K562 (cell line): ENCODE measurements around the gene SCGB1C2. TPM values are rescaled to one million over a fixed set of nuclear protein-coding genes. Genes with fewer than 3 reads are reported as not detected.

Source experiments
- ATAC-seq: fragments of 200-7000 bp; cut with Tn5 transposase; 3 replicates; pipeline ENCODE4 v1.9.1; 2020; ENCODE audit warnings: moderate library complexity
- BruUV-seq: library from RNA; stranded (reverse); fragments of 400-500 nt; replicated peaks from 2 replicates; lab custom pipeline; 2021; lab: Mats Ljungman, UMichigan
- CTCF ChIA-PET: fragments of 300-600 bp; formaldehyde crosslinking; extraction: SDS; loops from one replicate; lab custom pipeline; 2021; ENCODE audit warnings: low intra/inter-chr PET ratio; lab: Yijun Ruan, JAX
- POLR2A ChIA-PET: fragments of 300-600, 350-650 bp; sonication (Branson Sonifier 250); formaldehyde crosslinking; extraction: SDS; loops from one replicate; lab custom pipeline; 2021; ENCODE audit warnings: antibody characterized with exemption, inconsistent platforms; lab: Yijun Ruan, JAX
- DNase-seq, 4 experiments: peaks; one replicate each; pipeline versions ENCODE4 v3.0.0 to v3.0.0-alpha.2; 2011 to 2018; ENCODE audit warnings: low spot score in 3 of 4, mixed read lengths in 3 of 4; ENCODE audit errors: extremely low read depth in 1 of 4
- FAIRE-seq: peaks from 2 replicates; lab custom pipeline; 2011; peaks lifted over from hg19 to GRCh38; lab: Jason Lieb, UNC
- H2AFZ ChIP-seq: 2 replicates; pipeline ENCODE4 v1.6.0; 2011; ENCODE audit warnings: low read depth, low read length, control low read depth, inconsistent platforms
- H3K27ac ChIP-seq: fragments of 200-600 bp; 3 replicates; pipeline ENCODE4 v1.8.0; 2011; ENCODE audit warnings: low read depth, mild to moderate bottlenecking, control low read depth, inconsistent platforms, low read length, moderate library complexity, mixed read lengths; ENCODE audit errors: extremely low read depth
- H3K27me3 ChIP-seq, 2 experiments: fragments of 300-600 bp in 1 of 2; 2 replicates in 1 of 2; 3 replicates in 1 of 2; pipeline versions ENCODE4 v1.6.0 to v1.8.0; 2011; ENCODE audit warnings: inconsistent platforms in 2 of 2, low read length in 2 of 2, mild to moderate bottlenecking in 1 of 2, mixed read lengths in 1 of 2, moderate library complexity in 1 of 2; ENCODE audit not compliant: control insufficient read depth in 2 of 2, insufficient read depth in 2 of 2
- H3K36me3 ChIP-seq: fragments of 300-600 bp; 3 replicates; pipeline ENCODE4 v1.8.0; 2011; ENCODE audit warnings: mild to moderate bottlenecking, low read length, inconsistent platforms; ENCODE audit not compliant: control insufficient read depth, insufficient read depth
- H3K4me1 ChIP-seq, 2 experiments: fragments of 200-600 bp in 1 of 2; replicated peaks in 1 of 2; 2 replicates in 1 of 2; 3 replicates in 1 of 2; pipeline versions ENCODE4 v1.5.1 to v1.8.0; 2011; ENCODE audit warnings: inconsistent platforms in 2 of 2, low read length in 2 of 2, mild to moderate bottlenecking in 1 of 2, mixed read lengths in 1 of 2, moderate library complexity in 1 of 2; ENCODE audit not compliant: control insufficient read depth in 2 of 2, insufficient read depth in 2 of 2
- H3K4me2 ChIP-seq: 2 replicates; pipeline ENCODE4 v1.6.1; 2011; ENCODE audit warnings: low read length, control low read depth, inconsistent platforms, mixed read lengths; ENCODE audit not compliant: insufficient read depth
- H3K4me3 ChIP-seq: fragments of 200-600 bp; sonication (generic), shearing (Covaris generic); 2 replicates; pipeline ENCODE4 v1.5.1; 2016; ENCODE audit warnings: control low read depth, inconsistent platforms
- H3K79me2 ChIP-seq: fragments of 200-600 bp; 3 replicates; pipeline ENCODE4 v1.8.0; 2011; ENCODE audit warnings: low read length, inconsistent platforms; ENCODE audit not compliant: control insufficient read depth, insufficient read depth
- H3K9ac ChIP-seq, 2 experiments: 2 replicates each; pipeline versions ENCODE4 v1.6.0 to v1.6.1; 2011; ENCODE audit warnings: low read depth in 2 of 2, low read length in 2 of 2, control low read depth in 1 of 2, inconsistent platforms in 1 of 2, mild to moderate bottlenecking in 1 of 2, mixed read lengths in 1 of 2; ENCODE audit not compliant: insufficient read depth in 1 of 2
- H3K9me1 ChIP-seq: one replicate; pipeline ENCODE4 v1.6.0; 2011; ENCODE audit warnings: inconsistent platforms, mild to moderate bottlenecking, low read length, moderate library complexity; ENCODE audit not compliant: control insufficient read depth, insufficient read depth
- H3K9me3 ChIP-seq: replicated peaks from 2 replicates; pipeline ENCODE4 v1.5.1; 2011; ENCODE audit warnings: low read depth, low read length, inconsistent platforms; ENCODE audit not compliant: control insufficient read depth, insufficient read depth
- H4K20me1 ChIP-seq: replicated peaks from 2 replicates; pipeline ENCODE4 v1.6.1; 2011; ENCODE audit warnings: low read length, inconsistent platforms, mixed read lengths; ENCODE audit not compliant: control insufficient read depth, insufficient read depth
- SRSF9 ChIP-seq: fragments of 200-400 bp; formaldehyde crosslinking; IDR thresholded peaks from 2 replicates; pipeline ENCODE4 v1.6.1; 2017; ENCODE audit warnings: low read depth, low read length, borderline replicate concordance
- STAT5B ChIP-seq: fragments of 250-450 bp; sonication (Bioruptor Pico); IDR thresholded peaks from 2 replicates; pipeline ENCODE4 v1.8.0; 2021; ENCODE audit warnings: mild to moderate bottlenecking, inconsistent platforms
- TAL1 ChIP-seq: fragments of 450-650 bp; IDR thresholded peaks from 2 replicates; pipeline ENCODE4 v1.6.1; 2016; ENCODE audit warnings: mild to moderate bottlenecking
- ZBTB17 ChIP-seq: fragments of 450-650 bp; formaldehyde crosslinking; IDR thresholded peaks from 2 replicates; pipeline ENCODE4 v1.4.0; 2020; ENCODE audit warnings: mild to moderate bottlenecking
- WGBS: fragments of 100-300 bp; shearing (Covaris generic); methylation state at CpG from one replicate; pipeline ENCODE4 v1.1.6; 2016; ENCODE audit warnings: low coverage, mixed read lengths; ENCODE audit not compliant: insufficient coverage; ENCODE audit errors: missing lambda C conversion rate; 5-methylcytosine and 5-hydroxymethylcytosine counted together
- in situ Hi-C: fragments of 300-500 bp; cut with MboI; formaldehyde crosslinking; loops from 4 replicates; pipeline ENCODE4 v1.15.0; 2018; ENCODE audit warnings: inconsistent platforms, mixed read lengths
- intact Hi-C: fragments of 100-400 bp; cut with micrococcal nuclease; formaldehyde crosslinking; loops from 2 replicates; pipeline ENCODE4 v1.14.2; 2022
- polyA plus RNA-seq, 8 experiments: library from polyadenylated mRNA; depleted of rRNA in 4 of 8; stranded (reverse) in 5 of 8; unstranded in 3 of 8; fragments of >200 nt; fragmentation: Nextera tagmentation in 2 of 8; fragmentation: Illumina TruSeq in 1 of 8; extraction: Ambion mirVana in 2 of 8; extraction: Trizol in 1 of 8; gene quantifications; 2 replicates each; pipeline versions ENCODE4 v1.2.1 to v1.2.3, GENCODE V29; 2011 to 2014; ENCODE audit warnings: inconsistent platforms in 1 of 8, missing spikeins in 1 of 8
- total RNA-seq, 7 experiments: library from RNA; depleted of rRNA in 6 of 7; stranded (reverse); fragments of >200 nt in 6 of 7; fragmentation: Illumina TruSeq in 2 of 7; extraction: Trizol in 2 of 7; gene quantifications; 2 replicates each; pipeline versions ENCODE4 v1.2.1 to v1.2.3, GENCODE V29; 2011 to 2021; ENCODE audit warnings: low replicate concordance in 1 of 7

The SCGB1C2 gene
- total and polyA plus RNA-seq, 9 of the 15 experiments (the other 6 are each of a cell fraction or from before 2014, with no cell fraction given), result not detected

- Histone ChIP-seq H4K20me1 (no peaks in the 10 kb centered on the region), H3K9ac (no peak overlapping the region), H2AFZ (no peak overlapping the region), H3K4me3 (no peak overlapping the region), H3K79me2 (no peaks in the 10 kb centered on the region), H3K4me2 (no peak overlapping the region), H3K36me3 (no peaks in the 10 kb centered on the region), H3K27ac (no peak overlapping the region), H3K4me1 (no peaks in the 10 kb centered on the region; a peak in 1 of 5 replicates), H3K9me3 (no peaks in the 10 kb centered on the region), H3K9me1 (no peaks in the 10 kb centered on the region), H3K27me3 (no peaks in the 10 kb centered on the region)
- no TSS peak for BruUV-seq
- ChIA-PET CTCF (no interaction called here), POLR2A (no interaction called here)
- 59% methylated on average over 13 of the region's 23 CpGs for WGBS
- intact Hi-C loops, result no loop called here
- no peak for DNase-seq
- peak; percentile 30; the same call in 2 of the 3 replicates for ATAC-seq
- no peak for TF ChIP-seq SRSF9
- no peak for TF ChIP-seq TAL1
- TF ChIP-seq ZBTB17 (CRISPR knock-in tag), result no peak
- no peak for TF ChIP-seq STAT5B
- FAIRE-seq, result no peak
- in situ Hi-C loops, result no loop called here
These were observed 4.8 kb downstream of the SCGB1C2 start for GRCh38 chr17:142102-142661.
